ENCODE data around the gene CACNA1C. TPM values are rescaled to one million over a fixed set of nuclear protein-coding genes. Genes with fewer than 3 reads are reported as not detected.
A peak's percentile ranks its signal among the peaks of the same experiment; 100 is the strongest.
"Not testable (repeated sequence)": the region's sequence is repeated elsewhere in the genome, so short reads cannot be mapped to it uniquely, and the experiment has no call there.

CACNA1C gene
- total and polyA plus RNA-seq, 2 of the 4 experiments (the other 2 are of a cell fraction): 1.6 to 2.6 TPM

DNA sequence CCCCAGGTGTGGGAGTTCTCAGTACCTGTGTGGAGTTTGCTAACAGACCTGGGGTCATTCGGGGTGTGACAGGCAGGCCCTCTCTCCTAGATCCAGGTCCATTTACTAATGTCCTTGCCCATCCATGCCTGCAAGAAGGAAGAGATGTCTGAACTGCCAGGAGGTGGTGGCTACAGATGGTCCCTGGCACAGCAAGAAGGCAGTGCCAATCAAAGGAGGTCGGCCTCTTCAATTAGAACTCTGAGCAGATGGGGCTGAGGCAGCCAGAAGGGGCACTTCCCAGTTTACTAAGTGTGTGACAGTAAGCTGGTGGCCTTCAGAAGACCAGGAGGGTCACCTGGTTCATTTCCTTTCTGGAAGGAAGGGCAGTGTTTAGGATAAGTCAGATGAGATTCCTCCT lies 202.5 kb downstream of the CACNA1C start:
- no CpG with 5 or more reads among the region's 2 CpGs for WGBS, 2 experiments (ENCODE audit: extremely low coverage in 2 of 2, insufficient read length in 1 of 2)
- intact Hi-C loops (cut with micrococcal nuclease): no loop called here
- Histone ChIP-seq H3K23ac (ENCODE audit: low read depth, low read length) (no peak overlapping the region), H2BK120ac (ENCODE audit: low read depth, low read length) (no peak overlapping the region; the same call in 1 of the 2 replicates), H3K9ac (ENCODE audit: low read depth, low read length) (no peak overlapping the region), H4K5ac (ENCODE audit: low read depth, low read length) (no peak overlapping the region), H3K27me3 (ENCODE audit: control insufficient read depth, insufficient read depth, low read length) (no peaks in the 10 kb centered on the region), H2AK5ac (ENCODE audit: low read depth, low read length) (peak overlapping the region; percentile 92; the same call in 1 of the 2 replicates), H3K4me1 (ENCODE audit: control insufficient read depth, insufficient read depth, low read length) (peaks cover 24% of the 10 kb centered on the region), H3K56ac (ENCODE audit: extremely low read depth, insufficient read depth, low read length) (no peak overlapping the region), H2BK5ac (ENCODE audit: low read depth, low read length, poor library complexity, severe bottlenecking) (no peak overlapping the region), H4K8ac (ENCODE audit: low read depth in 2 of 2, low read length in 2 of 2) (no peak overlapping the region; a peak in 1 of 4 replicates), H3K27ac (ENCODE audit: insufficient read depth, low read length) (no peak overlapping the region), H3K36me3 (ENCODE audit: control insufficient read depth, insufficient read depth, low read length) (no peaks in the 10 kb centered on the region), H4K20me1 (ENCODE audit: insufficient read depth, low read length) (no peaks in the 10 kb centered on the region), H2AFZ (replicated peaks; ENCODE audit: low read length, poor library complexity) (no peak overlapping the region), H3K14ac (replicated peaks; ENCODE audit: low read depth, low read length) (no peak overlapping the region), H3K79me1 (ENCODE audit: low read depth in 1 of 2, low read length in 2 of 2) (peaks cover 11 to 23% of the 10 kb centered on the region in 2 experiments; a peak in 3 of 4 replicates), H3K9me1 (ENCODE audit: insufficient read depth, low read length) (peaks cover 17% of the 10 kb centered on the region), H3K9me3 (ENCODE audit: control insufficient read depth, insufficient read depth, low read length) (no peaks in the 10 kb centered on the region), H3K4me2 (ENCODE audit: low read depth, low read length) (no peak overlapping the region), H4K91ac (ENCODE audit: insufficient read depth, low read depth, low read length) (no peak overlapping the region), H3K4ac (ENCODE audit: low read depth, low read length) (no peak overlapping the region), H2AK9ac (replicated peaks; ENCODE audit: low read depth, low read length, poor library complexity) (no peak overlapping the region), H3K18ac (ENCODE audit: low read depth, low read length) (no peak overlapping the region), H2BK15ac (ENCODE audit: low read depth, low read length) (peak overlapping the region; percentile 80; the same call in 1 of the 3 replicates), H3K4me3 (ENCODE audit: insufficient read depth, low read depth, low read length) (no peak overlapping the region), H2BK20ac (ENCODE audit: low read depth, low read length) (0 out of 2 replicates have a peak overlapping the region, but pooled peaks have one; percentile 87)
- CTCF ChIA-PET: no interaction called here
- no peak for DNase-seq
- in situ Hi-C loops (cut with MboI; ENCODE audit: low sequenced_read_pairs): no loop called here
- no peak for ATAC-seq (ENCODE audit: low read depth)
- TF ChIP-seq MXI1 (IDR thresholded peaks at IDR 0.05; ENCODE audit: borderline replicate concordance, low read depth, low read length): no peak
- no peak for TF ChIP-seq SMC3 (IDR thresholded peaks at IDR 0.05; ENCODE audit: low read depth, low read length)
- dilution Hi-C loops (cut with HindIII; ENCODE audit: low sequenced_read_pairs, unreplicated experiment): no loop called here
- POLR2A ChIA-PET (ENCODE audit: unreplicated experiment): no interaction called here
- BruUV-seq (replicated peaks): no TSS peak

DNA sequence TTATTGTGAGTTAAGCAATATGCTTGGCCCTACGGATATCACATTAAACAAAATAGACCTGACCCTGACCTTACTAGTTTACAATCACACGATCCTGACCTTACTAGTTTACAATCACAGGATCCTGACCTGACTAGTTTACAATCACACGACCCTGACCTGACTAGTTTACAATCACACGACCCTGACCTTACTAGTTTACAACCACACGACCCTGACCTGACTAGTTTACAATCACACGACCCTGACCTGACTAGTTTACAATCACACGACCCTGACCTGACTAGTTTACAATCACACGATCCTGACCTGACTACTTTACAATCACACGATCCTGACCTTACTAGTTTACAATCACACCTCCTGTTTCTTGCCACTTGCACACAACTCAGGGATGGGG lies 202.9 kb downstream of the CACNA1C start:
- POLR2A ChIA-PET (ENCODE audit: unreplicated experiment); ATAC-seq (ENCODE audit: low read depth); H3K9ac ChIP-seq (ENCODE audit: low read depth, low read length); CTCF ChIA-PET; H3K36me3 ChIP-seq (ENCODE audit: control insufficient read depth, insufficient read depth, low read length); dilution Hi-C loops (cut with HindIII; ENCODE audit: low sequenced_read_pairs, unreplicated experiment); H3K9me3 ChIP-seq (ENCODE audit: control insufficient read depth, insufficient read depth, low read length); H3K4me3 ChIP-seq (ENCODE audit: insufficient read depth, low read depth, low read length); BruUV-seq (replicated peaks); H3K4me2 ChIP-seq (ENCODE audit: low read depth, low read length); H4K20me1 ChIP-seq (ENCODE audit: insufficient read depth, low read length); intact Hi-C loops (cut with micrococcal nuclease); H3K27me3 ChIP-seq (ENCODE audit: control insufficient read depth, insufficient read depth, low read length); H2AK9ac ChIP-seq (replicated peaks; ENCODE audit: low read depth, low read length, poor library complexity); in situ Hi-C loops (cut with MboI; ENCODE audit: low sequenced_read_pairs); H2AFZ ChIP-seq (replicated peaks; ENCODE audit: low read length, poor library complexity): not testable (repeated sequence)
- peak overlapping the region; percentile 48; the same call in 1 of the 2 replicates for H3K23ac ChIP-seq (ENCODE audit: low read depth, low read length)
- H3K56ac ChIP-seq (ENCODE audit: extremely low read depth, insufficient read depth, low read length): peak overlapping the region; percentile 82; the same call in 1 of the 2 replicates
- peaks cover 24% of the 10 kb centered on the region for H3K4me1 ChIP-seq (ENCODE audit: control insufficient read depth, insufficient read depth, low read length)
- 91% methylated on average over 8 of the region's 9 CpGs; no CpG with 5 or more reads in 1 of the 2 experiments for whole genome bisulfite sequencing, 2 experiments (ENCODE audit: extremely low coverage in 2 of 2, insufficient read length in 1 of 2)
- peaks cover 7 to 18% of the 10 kb centered on the region in 2 experiments; a peak in 3 of 4 replicates for H3K79me1 ChIP-seq (ENCODE audit: low read depth in 1 of 2, low read length in 2 of 2)
- peak overlapping the region; percentile 92 for H2AK5ac ChIP-seq (ENCODE audit: low read depth, low read length)
- peak overlapping the region; percentile 55; the same call in 1 of the 2 replicates for H3K27ac ChIP-seq (ENCODE audit: insufficient read depth, low read length)
- peak overlapping the region; percentile 86 for H4K91ac ChIP-seq (ENCODE audit: insufficient read depth, low read depth, low read length)
- H3K9me1 ChIP-seq (ENCODE audit: insufficient read depth, low read length): peaks cover 13% of the 10 kb centered on the region
- H2BK120ac ChIP-seq (ENCODE audit: low read depth, low read length): peak overlapping the region; percentile 97
- peak overlapping the region; percentile 82 for H2BK5ac ChIP-seq (ENCODE audit: low read depth, low read length, poor library complexity, severe bottlenecking)
- H3K4ac ChIP-seq (ENCODE audit: low read depth, low read length): peak overlapping the region; percentile 91
- H2BK15ac ChIP-seq (ENCODE audit: low read depth, low read length): peak overlapping the region; percentile 80
- H2BK20ac ChIP-seq (ENCODE audit: low read depth, low read length): peak overlapping the region; percentile 87
- peak overlapping the region; percentile 72; the same call in 1 of the 2 replicates for H3K18ac ChIP-seq (ENCODE audit: low read depth, low read length)
- peak overlapping the region; percentile 19; the same call in 1 of the 2 replicates for H4K5ac ChIP-seq (ENCODE audit: low read depth, low read length)
- peak; percentile 33 for DNase-seq
- peak overlapping the region; percentile 13 to 93 for H4K8ac ChIP-seq (ENCODE audit: low read depth in 2 of 2, low read length in 2 of 2)
- peak overlapping the region; percentile 97 for H3K14ac ChIP-seq (replicated peaks; ENCODE audit: low read depth, low read length)

Data from IMR-90 (cell line).